C4-2B (cell line): ENCODE results near the gene SPARCL1.

ENCODE experiments used
- H3K27ac ChIP-seq: fragments of 450-650 bp; 2 replicates; pipeline ENCODE4 v1.5.1; 2017
- ZFX ChIP-seq: fragments of 450-650 bp; IDR thresholded peaks from 2 replicates; pipeline ENCODE4 v1.6.1; 2017
- TF ChIP-seq, protein P1 (sequence below): fragments of 450-650 bp; conservative IDR thresholded peaks from 2 replicates; pipeline ENCODE4 v1.5.1; 2017; ENCODE audit warnings: mild to moderate bottlenecking

The SPARCL1 gene

DNA sequence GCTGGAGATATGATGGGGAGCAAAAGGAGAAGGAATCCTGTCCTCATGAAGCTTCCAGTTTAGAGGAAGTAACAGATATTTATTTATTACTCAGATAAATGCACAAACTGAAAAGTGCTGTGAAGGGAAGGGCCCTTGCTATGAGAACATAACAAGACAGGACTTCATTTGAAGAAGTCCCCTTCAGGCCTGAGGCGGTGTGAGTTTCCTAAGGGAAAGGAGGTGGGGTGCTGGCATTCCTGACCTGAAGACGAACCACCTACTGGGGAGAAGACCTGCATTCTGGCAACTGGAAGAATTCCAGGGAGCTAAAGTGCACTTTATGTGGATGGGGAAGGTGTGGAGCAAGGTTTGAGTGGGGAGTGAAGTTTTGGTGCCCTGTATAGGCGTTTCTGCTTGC, 15.9 kb upstream of the SPARCL1 start:
- TF ChIP-seq, protein P1, sequence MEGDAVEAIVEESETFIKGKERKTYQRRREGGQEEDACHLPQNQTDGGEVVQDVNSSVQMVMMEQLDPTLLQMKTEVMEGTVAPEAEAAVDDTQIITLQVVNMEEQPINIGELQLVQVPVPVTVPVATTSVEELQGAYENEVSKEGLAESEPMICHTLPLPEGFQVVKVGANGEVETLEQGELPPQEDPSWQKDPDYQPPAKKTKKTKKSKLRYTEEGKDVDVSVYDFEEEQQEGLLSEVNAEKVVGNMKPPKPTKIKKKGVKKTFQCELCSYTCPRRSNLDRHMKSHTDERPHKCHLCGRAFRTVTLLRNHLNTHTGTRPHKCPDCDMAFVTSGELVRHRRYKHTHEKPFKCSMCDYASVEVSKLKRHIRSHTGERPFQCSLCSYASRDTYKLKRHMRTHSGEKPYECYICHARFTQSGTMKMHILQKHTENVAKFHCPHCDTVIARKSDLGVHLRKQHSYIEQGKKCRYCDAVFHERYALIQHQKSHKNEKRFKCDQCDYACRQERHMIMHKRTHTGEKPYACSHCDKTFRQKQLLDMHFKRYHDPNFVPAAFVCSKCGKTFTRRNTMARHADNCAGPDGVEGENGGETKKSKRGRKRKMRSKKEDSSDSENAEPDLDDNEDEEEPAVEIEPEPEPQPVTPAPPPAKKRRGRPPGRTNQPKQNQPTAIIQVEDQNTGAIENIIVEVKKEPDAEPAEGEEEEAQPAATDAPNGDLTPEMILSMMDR, result no peak
- no peak for TF ChIP-seq ZFX
- H3K27ac ChIP-seq, result no peak overlapping the region

DNA sequence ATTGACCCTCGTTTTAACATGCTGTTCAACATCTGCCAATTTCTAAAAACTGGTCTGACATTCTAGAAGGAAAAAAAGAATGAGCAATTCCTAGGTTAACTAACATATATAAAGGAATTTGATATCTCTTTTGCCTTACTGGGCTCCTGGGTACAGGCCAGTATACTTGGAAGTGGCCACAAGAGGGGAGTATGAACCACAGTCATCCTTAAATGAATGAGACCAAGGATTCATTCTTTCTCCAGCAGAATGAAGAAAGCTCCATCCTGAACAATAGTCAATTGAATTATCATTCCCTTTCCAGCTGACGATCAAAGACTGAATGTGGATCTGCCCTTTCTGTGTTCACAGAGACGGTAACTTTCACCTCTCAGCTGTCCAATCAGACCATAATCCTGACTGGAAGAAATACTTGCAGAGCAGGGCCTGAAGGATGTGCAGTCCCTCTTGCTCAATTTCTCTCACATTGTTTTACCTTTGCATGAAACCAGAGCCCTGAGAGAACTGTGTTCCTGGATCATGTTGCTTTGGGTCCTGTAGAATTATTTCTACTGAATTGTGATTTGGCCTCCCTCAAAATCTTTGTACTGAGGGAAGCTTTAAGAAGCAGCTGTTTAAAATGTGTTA, 14.8 kb upstream of the SPARCL1 start:
- TF ChIP-seq, protein P1, result peak; percentile 69
- TF ChIP-seq ZFX, result no peak
- H3K27ac ChIP-seq, result no peak overlapping the region

DNA sequence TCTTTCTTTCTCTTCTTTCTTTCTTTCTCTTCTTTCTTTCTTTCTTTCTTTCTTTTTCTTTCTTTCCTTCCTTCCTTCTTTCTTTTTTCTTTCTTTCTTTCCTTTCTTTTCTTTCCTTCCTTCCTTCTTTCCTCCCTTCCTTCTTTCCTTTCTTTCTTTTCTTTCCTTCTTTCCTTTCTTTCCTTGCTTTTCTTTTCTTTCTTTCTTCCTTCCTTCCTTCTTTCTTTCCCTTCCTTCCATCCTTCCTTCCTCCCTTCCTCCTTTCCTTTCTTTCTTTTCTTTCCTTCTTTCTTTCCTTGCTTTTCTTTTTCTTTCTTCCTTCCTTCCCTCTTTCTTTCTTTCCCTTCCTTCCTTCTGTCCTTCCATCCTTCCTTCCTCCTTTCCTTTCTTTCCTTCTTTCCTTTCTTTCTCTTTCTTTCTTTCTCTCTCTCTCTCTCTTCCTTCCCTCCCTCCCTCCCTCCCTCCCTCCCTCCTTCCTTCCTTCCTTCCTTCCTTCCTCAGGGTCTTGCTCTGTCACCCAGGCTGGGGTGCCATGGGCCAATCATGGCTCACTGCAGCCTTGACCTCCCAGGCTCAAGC, 13.6 kb upstream of the SPARCL1 start:
- H3K27ac ChIP-seq, result no peak overlapping the region
- TF ChIP-seq, protein P1, result no peak
- TF ChIP-seq ZFX, result no peak

DNA sequence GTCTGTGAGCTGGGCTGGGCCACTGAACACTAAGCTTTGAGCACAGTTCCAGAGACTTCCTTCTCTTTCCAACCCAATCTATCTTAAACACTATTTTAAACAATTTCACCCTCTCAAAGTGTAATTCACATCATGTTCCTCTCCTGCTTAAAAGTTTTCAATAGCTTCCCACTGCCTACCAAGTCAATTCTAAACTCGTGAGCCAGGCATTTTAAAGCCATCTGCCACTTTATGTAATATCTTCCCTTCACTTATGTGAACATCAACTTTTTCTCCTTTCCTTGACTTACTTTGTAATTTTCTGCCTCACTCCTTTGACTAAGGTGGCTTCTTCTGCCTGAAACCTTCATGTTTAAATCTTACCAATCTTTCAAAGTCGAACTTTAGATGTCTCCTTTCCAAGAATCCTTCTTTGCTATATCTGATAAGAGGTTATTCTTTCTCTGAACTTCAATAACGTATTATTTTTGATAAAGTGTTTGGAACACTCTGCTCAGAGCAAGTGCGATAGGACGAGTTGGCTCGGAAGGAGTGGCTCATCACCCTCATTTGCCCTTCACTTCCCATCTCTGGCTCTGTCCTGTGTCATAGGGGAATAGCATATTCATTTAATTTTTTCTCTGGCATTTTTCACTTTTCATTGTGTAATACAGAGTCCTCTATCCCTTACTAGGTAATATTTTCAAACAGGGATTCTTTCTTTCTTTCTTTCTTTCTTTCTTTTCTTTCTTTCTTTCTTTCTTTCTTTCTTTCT, 13.0 kb upstream of the SPARCL1 start:
- H3K27ac ChIP-seq, result no peak overlapping the region
- no peak for TF ChIP-seq ZFX
- TF ChIP-seq, protein P1, result no peak

DNA sequence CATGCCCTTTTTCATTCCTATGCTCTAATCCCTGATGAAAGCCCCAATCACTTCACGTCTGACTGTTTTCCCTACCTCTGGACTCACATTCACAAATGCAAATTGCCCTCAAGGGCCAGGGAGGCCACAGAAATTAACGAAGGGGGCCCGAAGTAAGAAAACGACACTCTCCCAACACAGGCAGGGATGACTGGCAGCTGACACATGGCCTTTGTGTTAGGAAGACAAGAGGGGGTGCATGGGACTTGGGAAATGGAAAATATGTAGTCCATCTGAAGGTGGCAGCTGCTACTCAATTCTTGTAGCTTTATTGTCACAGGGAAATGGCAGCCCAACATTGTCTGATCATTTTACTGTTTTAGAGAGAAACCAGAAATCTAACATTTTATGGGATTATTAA, 12.3 kb upstream of the SPARCL1 start:
- no peak for TF ChIP-seq ZFX
- TF ChIP-seq, protein P1, result no peak
- no peak overlapping the region for H3K27ac ChIP-seq

DNA sequence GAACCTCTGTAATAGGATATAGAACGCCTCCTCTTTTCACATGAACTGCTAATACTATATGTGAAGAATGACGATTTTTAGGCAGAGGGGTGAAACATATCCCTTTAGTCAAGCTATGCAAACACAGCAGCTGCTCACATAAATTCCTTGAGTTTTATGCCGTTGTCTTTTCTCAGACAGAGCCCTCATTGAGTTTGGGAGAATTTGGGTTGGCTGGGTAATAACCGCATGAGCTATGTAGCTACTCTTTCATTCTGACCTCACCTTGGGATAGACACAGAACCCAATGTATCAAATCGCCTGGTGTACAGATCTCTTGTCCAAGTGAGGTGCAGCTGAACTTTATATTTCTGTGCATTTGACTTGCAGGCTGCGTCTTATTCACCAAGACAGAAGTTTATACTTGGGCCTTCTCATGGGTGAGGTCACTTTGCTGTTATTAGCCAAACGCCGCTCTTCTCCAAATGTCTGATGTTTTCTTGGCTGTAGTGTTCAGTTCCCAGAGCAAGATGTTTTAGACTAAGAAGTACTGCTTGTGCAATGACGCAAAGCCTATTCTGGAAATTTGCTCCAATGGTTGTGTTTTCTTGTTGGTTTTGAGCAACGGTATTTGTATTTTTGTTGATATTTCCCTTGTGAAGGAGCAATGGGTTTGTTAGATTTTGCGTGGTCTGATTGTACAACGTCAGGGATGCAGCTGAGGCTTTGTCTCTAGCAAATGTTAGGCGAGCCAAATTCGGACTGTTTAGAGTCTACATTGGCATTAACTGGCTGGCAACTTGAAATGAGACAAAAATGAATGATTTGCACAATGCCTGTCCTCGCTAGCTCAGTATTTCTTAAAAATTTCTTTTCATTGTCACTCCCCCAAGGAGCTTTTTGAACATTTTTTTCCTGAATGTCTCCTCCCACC, 11.2 kb upstream of the SPARCL1 start:
- TF ChIP-seq, protein P1, result no peak
- TF ChIP-seq ZFX, result no peak
- H3K27ac ChIP-seq, result no peak overlapping the region
